NCI-H82 (cell line): ENCODE results near the gene RGS14.
"Not testable (repeated sequence)": the region's sequence is repeated elsewhere in the genome, so short reads cannot be mapped to it uniquely, and the experiment has no call there.

ENCODE experiments used
- DNase-seq: peaks from one replicate; lab custom pipeline; 2025; lab: John Stamatoyannopoulos, UW

The RGS14 gene

DNA sequence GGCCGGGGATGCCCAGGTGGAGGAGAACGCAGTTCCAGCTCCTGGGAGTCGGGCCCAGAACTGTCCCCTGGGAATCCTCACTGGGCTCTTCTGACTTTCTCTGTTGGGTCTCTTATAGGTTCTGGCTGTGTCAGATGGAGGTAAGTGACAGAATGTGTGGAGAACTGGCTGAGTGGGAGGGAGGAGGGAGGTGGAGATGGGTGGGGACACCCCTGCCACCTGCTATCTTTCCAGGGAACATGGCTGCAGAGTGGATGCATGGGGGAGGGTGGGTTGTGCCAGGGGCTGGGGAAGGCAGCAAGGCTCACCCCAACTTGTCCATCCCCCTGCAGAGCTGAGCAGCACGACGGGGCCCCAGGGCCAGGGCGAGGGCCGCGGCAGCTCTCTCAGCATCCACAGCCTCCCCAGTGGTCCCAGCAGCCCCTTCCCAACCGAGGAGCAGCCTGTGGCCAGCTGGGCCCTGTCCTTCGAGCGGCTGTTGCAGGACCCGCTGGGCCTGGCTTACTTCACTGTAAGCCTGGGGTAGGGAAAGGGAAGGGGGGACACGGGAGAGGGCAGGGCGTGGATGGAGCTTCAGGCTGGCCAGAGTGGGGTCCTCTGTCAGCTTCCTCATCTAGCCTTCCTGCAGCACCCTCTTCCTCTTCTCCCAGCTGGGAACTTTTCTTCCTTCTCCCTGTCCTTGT lies 8.3 kb downstream of the RGS14 start:
- peak; percentile 31 for DNase-seq

DNA sequence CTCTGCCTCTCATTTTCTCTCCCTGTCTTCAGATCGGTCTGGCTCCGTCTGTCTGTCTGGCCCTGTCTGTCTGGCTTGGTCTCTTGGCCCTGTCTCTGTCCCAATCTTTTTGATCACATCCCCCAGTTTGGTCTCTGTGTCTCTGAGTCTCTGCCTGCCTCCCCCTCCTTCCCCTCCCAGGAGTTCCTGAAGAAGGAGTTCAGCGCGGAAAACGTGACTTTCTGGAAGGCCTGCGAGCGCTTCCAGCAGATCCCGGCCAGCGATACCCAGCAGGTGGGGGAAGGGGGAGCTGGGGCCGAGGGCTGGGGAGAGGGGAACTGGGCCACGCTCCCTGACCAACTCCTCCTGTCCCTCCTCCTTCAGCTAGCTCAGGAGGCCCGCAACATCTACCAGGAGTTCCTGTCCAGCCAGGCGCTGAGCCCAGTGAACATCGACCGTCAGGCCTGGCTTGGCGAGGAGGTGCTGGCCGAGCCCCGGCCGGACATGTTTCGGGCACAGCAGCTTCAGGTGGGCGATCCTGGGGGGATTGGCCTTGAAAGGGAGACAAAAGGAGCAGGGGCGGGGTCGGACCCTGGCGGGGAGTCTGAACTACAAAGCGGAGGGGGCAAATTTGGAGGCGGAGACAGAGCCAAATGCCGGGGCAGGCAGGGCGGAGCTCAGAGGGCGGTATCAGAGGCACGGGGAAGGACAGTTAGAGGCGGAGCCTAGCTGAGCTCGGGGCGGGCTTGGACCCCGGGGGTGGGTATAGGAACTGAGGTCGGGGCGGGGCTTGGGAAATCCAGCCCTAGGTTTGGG lies 9.0 kb downstream of the RGS14 start:
- peak; percentile 97 for DNase-seq

DNA sequence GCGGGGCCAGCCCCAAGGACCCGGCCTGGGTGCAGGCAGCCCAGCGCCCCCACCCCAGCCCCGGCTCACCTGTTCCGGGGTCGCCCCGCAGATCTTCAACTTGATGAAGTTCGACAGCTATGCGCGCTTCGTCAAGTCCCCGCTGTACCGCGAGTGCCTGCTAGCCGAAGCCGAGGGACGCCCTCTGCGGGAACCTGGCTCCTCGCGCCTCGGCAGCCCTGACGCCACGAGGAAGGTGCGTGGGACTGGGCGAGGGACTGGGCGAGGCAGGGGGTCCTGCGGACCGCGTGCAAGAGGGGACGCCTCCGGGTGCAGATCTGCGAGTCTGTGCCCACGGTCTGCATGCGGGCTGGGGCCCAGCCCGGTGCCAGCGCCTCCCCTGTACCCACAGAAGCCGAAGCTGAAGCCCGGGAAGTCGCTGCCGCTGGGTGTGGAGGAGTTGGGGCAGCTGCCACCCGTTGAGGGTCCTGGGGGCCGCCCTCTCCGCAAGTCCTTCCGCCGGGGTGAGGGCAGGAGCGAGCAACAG lies 9.7 kb downstream of the RGS14 start:
- no peak for DNase-seq

DNA sequence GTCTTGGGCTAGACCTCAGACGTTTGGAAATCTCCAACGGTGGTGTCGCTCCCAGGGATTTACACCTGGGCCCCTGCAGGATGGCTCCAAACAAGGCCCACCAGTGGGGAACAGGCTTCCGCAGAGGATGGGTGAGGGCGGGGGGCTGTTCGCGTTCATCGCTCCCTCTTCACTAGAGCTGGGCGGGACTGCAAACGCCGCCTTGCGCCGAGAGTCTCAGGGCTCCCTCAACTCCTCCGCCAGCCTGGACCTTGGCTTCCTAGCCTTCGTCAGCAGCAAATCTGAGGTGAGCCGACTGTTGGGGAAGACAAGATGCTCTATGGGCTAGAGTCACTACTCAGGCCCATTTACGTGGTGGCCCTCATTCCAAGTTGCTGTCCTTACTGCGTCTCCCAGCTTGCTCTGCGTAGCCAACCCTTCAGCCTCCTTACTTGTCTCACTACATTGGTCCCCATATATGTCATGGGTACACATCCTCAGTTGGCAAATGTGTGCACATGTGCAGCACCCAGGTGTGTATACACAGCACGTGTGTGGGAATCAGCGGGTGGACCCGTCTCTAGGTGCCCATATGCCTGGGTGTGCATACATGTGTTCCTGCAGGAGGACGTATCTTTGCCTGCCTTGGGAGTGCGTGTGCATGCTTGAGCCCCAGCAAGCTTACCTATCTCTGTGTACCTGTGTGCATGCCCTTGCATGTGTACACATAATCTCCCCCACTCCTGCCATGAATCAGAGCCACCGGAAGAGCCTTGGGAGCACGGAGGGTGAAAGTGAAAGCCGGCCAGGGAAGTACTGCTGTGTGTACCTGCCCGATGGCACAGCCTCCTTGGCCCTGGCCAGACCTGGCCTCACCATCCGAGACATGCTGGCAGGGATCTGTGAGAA lies 10.5 kb downstream of the RGS14 start:
- DNase-seq, result no peak

GRCh38 chr5:177368869-177369644 lies 11.3 kb downstream of the RGS14 start:
- DNase-seq, result peak; percentile 55

DNA sequence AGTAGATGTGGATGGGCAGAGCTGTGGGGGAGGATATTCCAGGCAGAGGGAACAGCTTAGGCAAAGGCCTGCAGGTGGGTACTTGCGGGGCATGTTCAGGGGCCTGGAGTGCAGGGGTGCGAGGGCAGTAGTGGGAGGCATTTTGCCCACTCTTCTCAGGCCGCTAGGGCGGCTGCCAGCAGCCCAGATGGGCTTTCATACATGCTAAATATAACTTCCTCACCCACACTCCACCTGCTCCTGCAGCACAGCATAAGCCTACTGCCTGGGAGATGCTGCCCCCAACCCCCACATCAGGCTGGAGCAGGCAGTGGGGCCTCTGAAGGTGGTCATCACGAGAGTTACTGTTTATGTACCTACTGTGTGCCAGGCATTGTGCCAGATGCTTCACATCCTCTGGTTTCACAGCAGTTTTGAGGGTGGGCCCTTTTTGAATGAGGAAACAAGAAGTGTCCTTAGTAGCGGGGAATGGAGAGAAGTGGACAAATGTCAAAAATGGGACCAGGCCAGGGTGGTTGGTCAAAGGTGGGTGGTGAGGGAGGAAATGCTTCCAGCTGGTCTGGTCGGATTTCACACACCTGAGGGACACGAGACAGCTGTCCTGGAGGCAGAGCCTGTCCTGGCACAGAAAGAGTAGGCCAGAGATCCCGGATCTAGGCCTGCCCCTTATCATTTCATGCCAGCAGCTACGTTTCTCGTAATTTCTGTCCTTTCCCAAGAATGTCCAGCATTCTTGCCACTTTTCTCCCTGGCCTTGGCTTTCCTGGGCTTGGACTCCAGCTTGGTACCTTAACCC lies 12.1 kb downstream of the RGS14 start:
- no peak for DNase-seq

GRCh38 chr5:177370488-177371119 lies 12.9 kb downstream of the RGS14 start:
- DNase-seq, result peak; percentile 93

DNA sequence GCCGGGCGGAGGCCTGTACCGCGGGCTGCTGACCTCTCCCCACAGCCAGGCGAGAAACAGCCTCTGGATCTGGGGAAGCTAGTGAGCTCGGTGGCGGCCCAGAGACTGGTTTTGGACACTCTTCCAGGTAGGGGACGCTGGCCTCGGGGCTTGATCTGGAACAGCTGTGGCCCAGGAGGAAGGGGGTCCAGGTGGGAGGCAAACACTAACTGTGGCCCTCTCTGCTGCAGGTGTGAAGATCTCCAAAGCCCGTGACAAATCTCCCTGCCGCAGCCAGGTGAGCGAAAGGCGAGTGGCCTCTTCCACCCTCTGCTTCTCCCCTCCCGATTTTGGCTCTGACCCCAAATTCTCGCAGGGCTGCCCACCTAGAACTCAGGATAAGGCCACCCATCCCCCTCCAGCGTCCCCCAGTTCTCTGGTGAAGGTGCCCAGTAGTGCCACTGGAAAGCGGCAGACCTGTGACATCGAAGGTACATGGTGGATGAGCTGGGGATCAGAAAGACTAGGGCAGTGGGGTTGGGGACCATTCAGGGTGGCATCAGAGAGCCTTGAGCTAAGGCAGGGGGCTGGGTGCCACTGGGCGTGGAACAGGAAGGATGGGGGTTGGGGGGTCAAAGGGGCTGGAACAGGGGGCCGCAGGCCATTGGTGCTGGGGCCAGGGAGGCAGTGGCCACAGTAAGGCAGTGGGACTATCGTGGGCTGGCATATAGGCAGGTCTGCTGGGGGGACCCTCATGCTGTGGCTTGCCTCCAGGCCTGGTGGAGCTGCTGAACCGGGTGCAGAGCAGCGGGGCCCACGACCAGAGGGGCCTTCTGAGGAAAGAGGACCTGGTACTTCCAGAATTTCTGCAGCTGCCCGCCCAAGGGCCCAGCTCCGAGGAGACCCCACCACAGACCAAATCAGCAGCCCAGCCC lies 13.7 kb downstream of the RGS14 start:
- no peak for DNase-seq

DNA sequence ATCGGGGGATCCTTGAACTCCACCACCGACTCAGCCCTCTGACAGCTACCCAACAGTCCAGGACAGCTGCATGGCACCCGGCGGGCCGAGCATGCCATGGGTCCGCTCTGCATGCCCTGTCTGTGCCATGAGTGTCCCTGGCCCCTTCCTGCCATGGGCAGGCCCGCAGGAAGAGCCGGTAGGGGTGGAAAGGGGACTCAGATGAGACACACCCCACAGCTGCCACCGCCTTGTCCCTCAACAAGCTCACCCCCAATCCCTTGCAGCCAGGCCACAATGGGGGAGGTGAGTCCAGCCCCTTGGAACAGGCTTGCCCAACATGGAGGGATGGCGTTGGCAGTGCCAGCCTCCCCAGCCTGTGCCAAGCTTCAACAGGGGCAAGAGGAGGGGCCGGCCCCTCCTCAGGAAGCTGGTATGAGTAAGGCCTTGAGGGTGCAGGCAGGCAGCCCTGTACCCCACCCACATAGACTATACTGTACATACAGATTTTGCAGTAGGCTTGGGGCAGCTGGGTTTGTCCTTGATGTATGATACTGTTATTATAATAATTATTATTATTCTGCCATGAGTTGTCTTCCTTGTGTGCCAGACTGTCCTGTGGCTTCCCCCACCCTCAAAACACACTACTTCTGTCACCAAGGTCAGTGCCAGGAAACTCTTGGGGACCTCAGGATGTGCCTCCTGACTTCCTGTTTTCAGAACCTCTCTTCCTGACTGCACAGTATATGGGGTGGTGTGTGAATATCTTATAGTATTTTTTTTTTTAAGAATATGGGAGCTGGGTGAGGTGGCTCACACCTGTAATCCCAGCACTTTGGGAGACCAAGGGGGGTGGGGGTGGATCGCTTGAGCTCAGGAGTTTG lies 14.5 kb downstream of the RGS14 start:
- no peak for DNase-seq

DNA sequence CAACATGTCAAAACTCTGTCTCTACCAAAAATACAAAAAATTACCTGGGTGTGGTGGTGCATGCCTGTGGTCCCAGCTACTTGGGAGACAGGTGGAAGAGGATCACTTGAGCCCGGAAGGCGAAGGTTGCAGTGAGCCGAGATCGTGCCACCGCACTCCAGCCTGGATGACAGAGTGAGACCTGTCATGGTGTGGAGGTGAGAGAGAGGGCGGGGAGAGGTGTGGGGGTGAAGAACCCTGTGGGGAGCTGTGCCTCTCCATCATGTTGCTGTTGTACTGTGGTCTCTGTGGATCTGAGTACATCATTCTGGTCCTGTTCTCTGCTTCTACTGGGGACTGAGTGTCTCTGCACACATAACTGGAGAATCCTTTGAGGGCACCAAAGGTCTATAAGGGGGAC lies 15.2 kb downstream of the RGS14 start:
- no peak for DNase-seq

DNA sequence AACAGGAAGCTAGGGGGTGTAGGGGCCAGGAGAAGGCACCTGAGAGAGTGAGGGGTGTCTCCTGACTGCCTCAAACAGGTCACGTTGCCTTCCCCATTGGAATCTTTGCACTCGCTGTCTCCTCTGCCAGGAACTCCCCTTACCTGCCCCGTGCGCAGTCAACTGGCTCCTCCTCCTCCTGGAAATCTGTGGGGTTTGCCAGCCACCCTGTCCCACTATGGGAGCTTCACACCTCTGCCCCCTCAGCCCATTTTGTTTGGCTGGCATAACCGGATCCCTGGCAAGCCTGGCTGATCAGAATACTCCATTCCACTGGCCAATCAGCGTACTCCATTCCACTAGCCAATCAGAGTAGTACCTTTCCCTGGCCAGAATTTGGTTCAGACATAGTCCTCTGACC lies 16.1 kb downstream of the RGS14 start:
- no peak for DNase-seq

GRCh38 chr5:177374211-177374610 lies 16.5 kb downstream of the RGS14 start:
- DNase-seq, result no peak

- DNase-seq, result not testable (repeated sequence)
Measured at GRCh38 chr5:177375516-177375915, 17.8 kb downstream of the RGS14 start.

DNA sequence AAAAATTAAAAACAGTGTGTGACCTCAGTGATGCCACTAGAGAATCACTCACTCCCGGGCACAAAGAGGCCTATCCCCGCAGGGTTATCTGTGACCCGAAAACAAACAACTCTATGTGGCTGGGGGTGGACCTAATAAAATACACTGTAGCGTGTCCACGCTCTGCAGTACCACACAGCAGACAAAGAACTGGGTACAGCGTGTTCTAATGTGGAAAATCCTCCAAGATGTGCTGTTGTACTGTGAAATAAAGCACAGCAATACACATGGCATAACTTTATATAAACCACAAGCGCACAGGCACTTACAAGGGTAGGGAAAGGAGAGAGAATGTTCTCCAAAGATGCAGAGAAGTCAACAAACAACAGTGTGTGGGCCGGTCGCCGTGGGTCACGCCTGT lies 18.4 kb downstream of the RGS14 start:
- no peak for DNase-seq

- no peak for DNase-seq
Measured at GRCh38 chr5:177377851-177378776, 20.4 kb downstream of the RGS14 start.

GRCh38 chr5:177378884-177379883 lies 21.5 kb downstream of the RGS14 start:
- DNase-seq, result peak; percentile 13
